ENCODE results near the gene ADK. TPM values are rescaled to one million over a fixed set of nuclear protein-coding genes. Genes with fewer than 3 reads are reported as not detected.
"Not testable (repeated sequence)": the region's sequence is repeated elsewhere in the genome, so short reads cannot be mapped to it uniquely, and the experiment has no call there.

The ADK gene
- total RNA-seq, 2 experiments from 2014 or later, result 26.4 to 31.1 TPM

DNA sequence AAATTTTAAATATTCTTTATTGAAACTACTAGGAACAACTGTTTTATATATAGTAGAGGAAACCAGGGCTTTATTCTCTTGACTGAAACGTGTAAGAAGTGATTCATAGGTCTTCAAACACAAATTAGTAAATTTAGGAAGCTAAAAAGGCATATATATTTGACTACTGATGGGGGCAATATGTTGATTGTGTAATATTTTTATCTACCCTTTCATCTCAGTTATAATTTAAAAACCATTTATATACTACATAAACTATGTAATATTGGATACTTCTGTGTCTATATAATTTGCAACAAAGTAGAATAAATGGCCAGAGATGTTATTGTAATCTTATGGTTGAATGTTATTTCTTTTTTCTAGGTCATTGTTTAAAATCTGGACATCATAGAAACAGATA is 406.1 kb downstream of the ADK start:
- CTCF ChIA-PET (ENCODE audit: unreplicated experiment), result no interaction called here
- BruUV-seq (replicated peaks), result no TSS peak

GRCh38 chr10:74558403-74558802 is 407.4 kb downstream of the ADK start:
- no peaks in the 10 kb centered on the region for H3K9me3 ChIP-seq (ENCODE audit: low read length)
- ChIA-PET CTCF (ENCODE audit: unreplicated experiment) (no interaction called here), POLR2A (no interaction called here)
- no peaks in the 10 kb centered on the region for H4K20me1 ChIP-seq (ENCODE audit: insufficient read depth, low read length)
- BruUV-seq (replicated peaks), result no TSS peak
- no peaks in the 10 kb centered on the region for H3K4me1 ChIP-seq (ENCODE audit: insufficient read depth, low read length, poor library complexity, severe bottlenecking)
- no peak overlapping the region for H2AFZ ChIP-seq (ENCODE audit: low read length)
- TF ChIP-seq CTCF (conservative IDR thresholded peaks at IDR 0.05; ENCODE audit: low read length) (no peak), EZH2phosphoT487 (IDR thresholded peaks at IDR 0.05; ENCODE audit: borderline replicate concordance, low read depth, low read length) (no peak)
- H3K79me2 ChIP-seq (ENCODE audit: insufficient read depth, low read depth, low read length), result no peaks in the 10 kb centered on the region
- intact Hi-C loops (cut with micrococcal nuclease; ENCODE audit: unreplicated experiment), result no loop called here
- H3K4me2 ChIP-seq (ENCODE audit: low read length), result no peak overlapping the region
- no peaks in the 10 kb centered on the region for H3K36me3 ChIP-seq (ENCODE audit: insufficient read depth, low read length)
- no peak overlapping the region for H3K4me3 ChIP-seq (ENCODE audit: low read depth, low read length, poor library complexity, severe bottlenecking)
- no peak overlapping the region for H3K27ac ChIP-seq (ENCODE audit: low read depth, low read length, poor library complexity, severe bottlenecking)
- no peak for DNase-seq (ENCODE audit: low spot score)
- H3K9me2 ChIP-seq (ENCODE audit: insufficient read depth, low read length), result no peaks in the 10 kb centered on the region

More for the DNA sequence above, 406.1 kb downstream of the ADK start:
- Histone ChIP-seq H3K4me3 (ENCODE audit: low read depth, low read length, poor library complexity, severe bottlenecking) (no peak overlapping the region), H3K9me2 (ENCODE audit: insufficient read depth, low read length) (no peaks in the 10 kb centered on the region), H3K4me2 (ENCODE audit: low read length) (no peak overlapping the region), H3K9me3 (ENCODE audit: low read length) (no peaks in the 10 kb centered on the region), H3K79me2 (ENCODE audit: insufficient read depth, low read depth, low read length) (no peaks in the 10 kb centered on the region), H3K4me1 (ENCODE audit: insufficient read depth, low read length, poor library complexity, severe bottlenecking) (no peaks in the 10 kb centered on the region), H4K20me1 (ENCODE audit: insufficient read depth, low read length) (no peaks in the 10 kb centered on the region), H3K36me3 (ENCODE audit: insufficient read depth, low read length) (no peaks in the 10 kb centered on the region), H2AFZ (ENCODE audit: low read length) (no peak overlapping the region), H3K27ac (ENCODE audit: low read depth, low read length, poor library complexity, severe bottlenecking) (no peak overlapping the region)
- no peak for TF ChIP-seq CTCF (conservative IDR thresholded peaks at IDR 0.05; ENCODE audit: low read length)
- TF ChIP-seq EZH2phosphoT487 (IDR thresholded peaks at IDR 0.05; ENCODE audit: borderline replicate concordance, low read depth, low read length), result no peak
- no peak for DNase-seq (ENCODE audit: low spot score)
- POLR2A ChIA-PET, result no interaction called here
- intact Hi-C loops (cut with micrococcal nuclease; ENCODE audit: unreplicated experiment), result no loop called here

DNA sequence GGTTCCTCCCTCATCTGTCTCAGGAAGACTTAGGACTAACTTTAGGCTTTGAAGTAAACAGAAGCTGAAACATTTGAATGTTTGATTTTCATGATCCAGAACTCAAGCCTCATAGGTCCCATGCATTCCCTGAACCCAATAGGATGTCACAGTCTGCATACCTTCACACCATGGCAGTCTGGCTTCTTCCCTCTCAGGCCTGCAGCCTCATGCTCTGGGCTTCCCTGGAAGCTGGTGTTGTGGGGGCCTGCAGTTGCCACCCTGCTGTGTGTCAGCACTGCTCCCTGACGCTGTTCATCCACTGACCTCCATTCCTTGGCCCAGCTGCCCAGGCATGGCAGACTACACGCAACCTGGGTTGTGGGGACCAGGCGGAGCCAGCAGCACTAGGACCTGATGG is 407.9 kb downstream of the ADK start:
- Histone ChIP-seq H3K4me1 (ENCODE audit: insufficient read depth, low read length, poor library complexity, severe bottlenecking) (no peaks in the 10 kb centered on the region), H3K4me3 (ENCODE audit: low read depth, low read length, poor library complexity, severe bottlenecking) (no peak overlapping the region), H3K9me2 (ENCODE audit: insufficient read depth, low read length) (no peaks in the 10 kb centered on the region), H3K27ac (ENCODE audit: low read depth, low read length, poor library complexity, severe bottlenecking) (no peak overlapping the region), H4K20me1 (ENCODE audit: insufficient read depth, low read length) (no peaks in the 10 kb centered on the region), H3K36me3 (ENCODE audit: insufficient read depth, low read length) (no peaks in the 10 kb centered on the region), H3K4me2 (ENCODE audit: low read length) (no peak overlapping the region), H2AFZ (ENCODE audit: low read length) (no peak overlapping the region), H3K79me2 (ENCODE audit: insufficient read depth, low read depth, low read length) (no peaks in the 10 kb centered on the region), H3K9me3 (ENCODE audit: low read length) (no peaks in the 10 kb centered on the region)
- intact Hi-C loops (cut with micrococcal nuclease; ENCODE audit: unreplicated experiment), result no loop called here
- ChIA-PET CTCF (ENCODE audit: unreplicated experiment) (no interaction called here), POLR2A (no interaction called here)
- no peak for DNase-seq (ENCODE audit: low spot score)
- no peak for TF ChIP-seq CTCF (conservative IDR thresholded peaks at IDR 0.05; ENCODE audit: low read length)
- BruUV-seq (replicated peaks), result no TSS peak

DNA sequence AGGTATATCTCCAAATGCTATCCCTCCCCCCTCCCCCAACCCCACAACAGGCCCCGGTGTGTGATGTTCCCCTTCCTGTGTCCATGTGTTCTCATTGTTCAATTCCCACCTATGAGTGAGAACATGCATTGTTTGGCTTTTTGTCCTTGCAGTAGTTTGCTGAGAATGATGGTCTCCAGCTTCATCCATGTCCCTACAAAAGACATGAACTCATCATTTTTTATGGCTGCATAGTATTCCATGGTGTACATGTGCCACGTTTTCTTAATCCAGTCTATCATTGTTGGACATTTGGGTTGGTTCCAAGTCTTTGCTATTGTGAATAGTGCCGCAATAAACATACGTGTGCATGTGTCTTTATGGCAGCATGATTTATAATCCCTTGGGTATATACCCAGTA is 417.9 kb downstream of the ADK start:
- H3K4me2 ChIP-seq (ENCODE audit: low read length); H3K9me2 ChIP-seq (ENCODE audit: insufficient read depth, low read length); H3K4me3 ChIP-seq (ENCODE audit: low read depth, low read length, poor library complexity, severe bottlenecking); CTCF ChIA-PET (ENCODE audit: unreplicated experiment); H2AFZ ChIP-seq (ENCODE audit: low read length); DNase-seq (ENCODE audit: low spot score); H3K9me3 ChIP-seq (ENCODE audit: low read length); H3K36me3 ChIP-seq (ENCODE audit: insufficient read depth, low read length); intact Hi-C loops (cut with micrococcal nuclease; ENCODE audit: unreplicated experiment); H3K4me1 ChIP-seq (ENCODE audit: insufficient read depth, low read length, poor library complexity, severe bottlenecking); H3K79me2 ChIP-seq (ENCODE audit: insufficient read depth, low read depth, low read length); POLR2A ChIA-PET; BruUV-seq (replicated peaks); H4K20me1 ChIP-seq (ENCODE audit: insufficient read depth, low read length); H3K27ac ChIP-seq (ENCODE audit: low read depth, low read length, poor library complexity, severe bottlenecking): not testable (repeated sequence)

DNA sequence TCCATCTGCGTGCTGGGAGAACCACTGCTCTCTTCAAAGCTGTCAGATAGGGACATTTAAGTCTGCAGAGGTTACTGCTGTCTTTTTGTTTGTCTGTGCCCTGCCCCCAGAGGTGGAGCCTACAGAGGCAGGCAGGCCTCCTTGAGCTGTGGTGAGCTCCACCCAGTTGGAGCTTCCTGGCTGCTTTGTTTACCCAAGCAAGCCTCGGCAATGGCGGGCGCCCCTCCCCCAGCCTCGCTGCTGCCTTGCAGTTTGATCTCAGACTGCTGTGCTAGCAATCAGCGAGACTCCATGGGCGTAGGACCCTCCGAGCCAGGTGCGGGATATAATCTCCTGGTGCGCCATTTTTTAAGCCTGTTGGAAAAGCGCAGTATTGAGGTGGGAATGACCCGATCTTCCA is 422.5 kb downstream of the ADK start:
- intact Hi-C loops (cut with micrococcal nuclease; ENCODE audit: unreplicated experiment); DNase-seq (ENCODE audit: low spot score); CTCF ChIA-PET (ENCODE audit: unreplicated experiment); H3K9me3 ChIP-seq (ENCODE audit: low read length); H3K4me1 ChIP-seq (ENCODE audit: insufficient read depth, low read length, poor library complexity, severe bottlenecking); H3K79me2 ChIP-seq (ENCODE audit: insufficient read depth, low read depth, low read length); BruUV-seq (replicated peaks); H3K4me3 ChIP-seq (ENCODE audit: low read depth, low read length, poor library complexity, severe bottlenecking); H3K36me3 ChIP-seq (ENCODE audit: insufficient read depth, low read length); H3K4me2 ChIP-seq (ENCODE audit: low read length); H3K9me2 ChIP-seq (ENCODE audit: insufficient read depth, low read length); H2AFZ ChIP-seq (ENCODE audit: low read length); H3K27ac ChIP-seq (ENCODE audit: low read depth, low read length, poor library complexity, severe bottlenecking); H4K20me1 ChIP-seq (ENCODE audit: insufficient read depth, low read length): not testable (repeated sequence)
- POLR2A ChIA-PET, result interaction anchor here (0.7 kb wide), 1 partner anchor 1815 kb away, joined by 3 read pairs; no protein-coding TSS in a partner anchor

Measured in OCI-LY7 (cell line).